ENCODE results near the gene ZNF488.

Gene ZNF488

DNA sequence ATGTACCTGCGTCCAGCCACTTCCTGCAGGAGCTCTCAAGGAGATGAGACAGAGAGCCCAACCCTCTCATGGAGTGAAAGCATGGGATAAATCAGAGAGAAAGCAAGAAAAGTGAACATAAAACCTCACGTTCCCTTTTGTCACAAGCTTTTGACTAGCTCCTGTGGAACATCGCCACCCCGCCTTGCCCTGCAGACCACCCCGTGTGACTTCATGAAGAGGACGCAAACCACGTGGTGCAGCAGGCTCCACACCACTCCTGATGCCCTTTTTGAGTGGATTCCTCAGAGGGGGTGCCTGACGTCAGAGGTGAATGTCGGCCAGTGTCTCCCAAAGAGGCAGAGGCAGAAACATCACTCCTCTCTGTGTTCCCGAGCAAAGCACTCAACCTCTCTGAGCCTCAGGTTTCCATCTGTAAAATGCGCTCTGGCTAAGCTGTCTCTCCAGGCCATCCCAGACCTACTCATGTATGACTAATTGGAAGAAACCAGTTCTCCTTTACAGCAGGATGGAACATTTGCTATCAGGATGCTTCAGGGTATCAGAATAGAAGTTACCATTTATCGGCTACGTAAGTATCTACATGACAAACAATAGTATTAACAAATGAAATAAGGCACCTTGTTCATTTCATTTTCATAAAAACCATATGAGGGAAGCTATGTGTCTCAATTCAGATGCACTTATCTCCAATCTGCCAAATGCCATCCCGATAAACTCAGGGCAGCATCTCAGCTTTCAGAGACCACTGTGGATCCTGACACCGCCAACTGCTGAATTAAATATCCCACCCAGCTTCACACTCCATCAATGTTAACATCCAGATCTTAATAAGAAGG, 5.3 kb downstream of the ZNF488 start:
- DNase-seq (ENCODE audit: low read depth, low spot score) = no peak
- TF ChIP-seq, protein P1, sequence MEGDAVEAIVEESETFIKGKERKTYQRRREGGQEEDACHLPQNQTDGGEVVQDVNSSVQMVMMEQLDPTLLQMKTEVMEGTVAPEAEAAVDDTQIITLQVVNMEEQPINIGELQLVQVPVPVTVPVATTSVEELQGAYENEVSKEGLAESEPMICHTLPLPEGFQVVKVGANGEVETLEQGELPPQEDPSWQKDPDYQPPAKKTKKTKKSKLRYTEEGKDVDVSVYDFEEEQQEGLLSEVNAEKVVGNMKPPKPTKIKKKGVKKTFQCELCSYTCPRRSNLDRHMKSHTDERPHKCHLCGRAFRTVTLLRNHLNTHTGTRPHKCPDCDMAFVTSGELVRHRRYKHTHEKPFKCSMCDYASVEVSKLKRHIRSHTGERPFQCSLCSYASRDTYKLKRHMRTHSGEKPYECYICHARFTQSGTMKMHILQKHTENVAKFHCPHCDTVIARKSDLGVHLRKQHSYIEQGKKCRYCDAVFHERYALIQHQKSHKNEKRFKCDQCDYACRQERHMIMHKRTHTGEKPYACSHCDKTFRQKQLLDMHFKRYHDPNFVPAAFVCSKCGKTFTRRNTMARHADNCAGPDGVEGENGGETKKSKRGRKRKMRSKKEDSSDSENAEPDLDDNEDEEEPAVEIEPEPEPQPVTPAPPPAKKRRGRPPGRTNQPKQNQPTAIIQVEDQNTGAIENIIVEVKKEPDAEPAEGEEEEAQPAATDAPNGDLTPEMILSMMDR (IDR thresholded peaks at IDR 0.05; ENCODE audit: low read depth, low read length) = no peak
- in situ Hi-C loops (cut with HindIII; ENCODE audit: low sequenced_read_pairs) = no loop called here
- H3K4me3 ChIP-seq (ENCODE audit: low read depth, low read length) = no peak overlapping the region

DNA sequence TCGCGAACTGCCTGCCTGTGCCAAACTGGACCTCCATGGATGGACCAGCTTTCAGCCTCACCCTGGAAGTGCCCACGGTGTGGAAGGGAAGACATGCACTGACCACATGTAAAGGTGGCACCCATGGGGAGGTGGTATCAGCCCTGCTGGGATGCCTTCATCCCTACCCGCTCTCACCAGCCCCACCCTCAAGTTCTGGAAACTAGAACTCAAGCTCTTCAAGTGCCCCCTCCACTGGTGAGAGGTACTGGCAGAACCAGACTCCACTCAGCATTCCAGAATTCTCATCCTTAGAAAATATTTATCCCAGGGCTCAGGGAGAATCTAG, 5.9 kb downstream of the ZNF488 start:
- no peak overlapping the region for H3K4me3 ChIP-seq (ENCODE audit: low read depth, low read length)
- TF ChIP-seq, protein P1 (IDR thresholded peaks at IDR 0.05; ENCODE audit: low read depth, low read length) = no peak
- DNase-seq (ENCODE audit: low read depth, low spot score) = no peak
- in situ Hi-C loops (cut with HindIII; ENCODE audit: low sequenced_read_pairs) = no loop called here

- no peak overlapping the region for H3K4me3 ChIP-seq (ENCODE audit: low read depth, low read length)
- in situ Hi-C loops (cut with HindIII; ENCODE audit: low sequenced_read_pairs) = no loop called here
- no peak for DNase-seq (ENCODE audit: low read depth, low spot score)
- TF ChIP-seq, protein P1 (IDR thresholded peaks at IDR 0.05; ENCODE audit: low read depth, low read length) = no peak
Observed at GRCh38 chr10:47376522-47377220, 7.4 kb downstream of the ZNF488 start.

GRCh38 chr10:47374611-47375536, 9.2 kb downstream of the ZNF488 start:
- TF ChIP-seq, protein P1 (IDR thresholded peaks at IDR 0.05; ENCODE audit: low read depth, low read length) = no peak
- DNase-seq (ENCODE audit: low read depth, low spot score) = peak; percentile 50
- no peak overlapping the region for H3K4me3 ChIP-seq (ENCODE audit: low read depth, low read length)
- in situ Hi-C loops (cut with HindIII; ENCODE audit: low sequenced_read_pairs) = no loop called here

GRCh38 chr10:47372726-47373125, 11.4 kb downstream of the ZNF488 start:
- in situ Hi-C loops (cut with HindIII; ENCODE audit: low sequenced_read_pairs) = no loop called here
- H3K4me3 ChIP-seq (ENCODE audit: low read depth, low read length) = no peak overlapping the region
- TF ChIP-seq, protein P1 (IDR thresholded peaks at IDR 0.05; ENCODE audit: low read depth, low read length) = no peak
- DNase-seq (ENCODE audit: low read depth, low spot score) = no peak

Data from astrocyte of the spinal cord (primary cell).